C4-2B (cell line): Measurements from ENCODE around the gene TRHDE.

ENCODE experiments used
- ZFX ChIP-seq: fragments of 450-650 bp; IDR thresholded peaks from 2 replicates; pipeline ENCODE4 v1.6.1; 2017
- TF ChIP-seq, protein P1 (sequence below): fragments of 450-650 bp; conservative IDR thresholded peaks from 2 replicates; pipeline ENCODE4 v1.5.1; 2017; ENCODE audit warnings: mild to moderate bottlenecking

DNA sequence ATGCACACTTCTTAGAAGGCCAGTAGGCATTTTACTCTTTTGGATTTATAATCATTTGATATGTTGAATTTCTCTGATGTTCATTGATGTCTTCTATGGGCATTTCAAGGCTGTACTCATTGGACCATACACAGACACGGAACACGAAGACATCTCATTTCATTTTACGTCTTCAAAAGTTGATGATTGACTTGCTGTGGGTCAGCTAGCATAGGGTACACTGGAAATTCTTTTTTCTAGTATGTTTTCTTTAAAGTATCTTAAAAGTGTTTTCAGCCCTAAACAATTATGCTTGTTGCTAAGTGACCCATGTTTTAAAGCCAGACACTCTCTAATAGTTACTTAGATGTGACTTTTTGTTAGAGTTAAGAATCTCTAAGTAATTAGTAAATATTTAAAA is 16.3 kb downstream of the TRHDE start:
- TF ChIP-seq, protein P1, sequence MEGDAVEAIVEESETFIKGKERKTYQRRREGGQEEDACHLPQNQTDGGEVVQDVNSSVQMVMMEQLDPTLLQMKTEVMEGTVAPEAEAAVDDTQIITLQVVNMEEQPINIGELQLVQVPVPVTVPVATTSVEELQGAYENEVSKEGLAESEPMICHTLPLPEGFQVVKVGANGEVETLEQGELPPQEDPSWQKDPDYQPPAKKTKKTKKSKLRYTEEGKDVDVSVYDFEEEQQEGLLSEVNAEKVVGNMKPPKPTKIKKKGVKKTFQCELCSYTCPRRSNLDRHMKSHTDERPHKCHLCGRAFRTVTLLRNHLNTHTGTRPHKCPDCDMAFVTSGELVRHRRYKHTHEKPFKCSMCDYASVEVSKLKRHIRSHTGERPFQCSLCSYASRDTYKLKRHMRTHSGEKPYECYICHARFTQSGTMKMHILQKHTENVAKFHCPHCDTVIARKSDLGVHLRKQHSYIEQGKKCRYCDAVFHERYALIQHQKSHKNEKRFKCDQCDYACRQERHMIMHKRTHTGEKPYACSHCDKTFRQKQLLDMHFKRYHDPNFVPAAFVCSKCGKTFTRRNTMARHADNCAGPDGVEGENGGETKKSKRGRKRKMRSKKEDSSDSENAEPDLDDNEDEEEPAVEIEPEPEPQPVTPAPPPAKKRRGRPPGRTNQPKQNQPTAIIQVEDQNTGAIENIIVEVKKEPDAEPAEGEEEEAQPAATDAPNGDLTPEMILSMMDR: no peak
- TF ChIP-seq ZFX: no peak
